Smooth muscle cell (in vitro differentiated cells): ENCODE measurements around the gene TSPAN4. TPM values are rescaled to one million over a fixed set of nuclear protein-coding genes. Genes with fewer than 3 reads are reported as not detected.

Source experiments
- DNase-seq: peaks from one replicate; lab custom pipeline; 2025; ENCODE audit not compliant: unreplicated experiment; lab: John Stamatoyannopoulos, UW
- H2AFZ ChIP-seq: fragments of 200-600 bp; sonication (generic); 2 replicates; pipeline ENCODE4 v1.6.0; 2016; ENCODE audit warnings: antibody characterized with exemption, low read depth, mild to moderate bottlenecking
- H3F3A ChIP-seq: fragments of 200-600 bp; sonication (generic); 2 replicates; pipeline ENCODE4 v1.6.0; 2017; ENCODE audit warnings: antibody characterized with exemption, low read depth
- H3K27ac ChIP-seq: fragments of 200-600 bp; sonication (generic); 2 replicates; pipeline ENCODE4 v1.5.1; 2016; ENCODE audit warnings: low read depth, mild to moderate bottlenecking
- H3K27me3 ChIP-seq: fragments of 200-600 bp; sonication (generic); 2 replicates; pipeline ENCODE4 v1.6.1; 2016; ENCODE audit warnings: low read depth, mild to moderate bottlenecking
- H3K36me3 ChIP-seq: fragments of 200-600 bp; sonication (generic); 2 replicates; pipeline ENCODE4 v1.5.1; 2016; ENCODE audit warnings: low read depth
- H3K4me1 ChIP-seq: fragments of 200-600 bp; sonication (generic); 2 replicates; pipeline ENCODE4 v1.5.1; 2016; ENCODE audit warnings: low read depth
- H3K4me2 ChIP-seq: fragments of 200-600 bp; sonication (generic); 2 replicates; pipeline ENCODE4 v1.6.0; 2016; ENCODE audit warnings: mild to moderate bottlenecking
- H3K4me3 ChIP-seq: fragments of 200-600 bp; sonication (generic); 2 replicates; pipeline ENCODE4 v1.5.1; 2016; ENCODE audit warnings: mild to moderate bottlenecking
- H3K79me2 ChIP-seq: fragments of 200-600 bp; sonication (generic); 2 replicates; pipeline ENCODE4 v1.6.0; 2016; ENCODE audit warnings: low read depth, mild to moderate bottlenecking
- H3K9ac ChIP-seq: fragments of 200-600 bp; sonication (generic); 2 replicates; pipeline ENCODE4 v1.6.0; 2016; ENCODE audit warnings: low read depth
- H3K9me3 ChIP-seq: fragments of 200-600 bp; sonication (generic); replicated peaks from 2 replicates; pipeline ENCODE4 v1.5.1; 2016; ENCODE audit warnings: low read depth
- H4K20me1 ChIP-seq: fragments of 200-600 bp; sonication (generic); 2 replicates; pipeline ENCODE4 v1.6.0; 2016; ENCODE audit warnings: low read depth
- WGBS: methylation state at CpG from one replicate; pipeline ENCODE4 v1.1.7; 2016; ENCODE audit warnings: low lambda C conversion rate; 5-methylcytosine and 5-hydroxymethylcytosine counted together
- polyA plus RNA-seq: library from polyadenylated mRNA; unstranded; fragments of >200 nt; fragmentation: Nextera tagmentation; extraction: Ambion mirVana; gene quantifications from 2 replicates; pipeline ENCODE4 v1.2.1, GENCODE V29; 2016
- total RNA-seq: library from RNA; depleted of rRNA; stranded (reverse); fragments of >200 nt; gene quantifications from 2 replicates; pipeline ENCODE4 v1.2.3, GENCODE V29; 2014
- TF ChIP-seq, protein P1 (sequence below): fragments of 200-600 bp; sonication (generic); IDR thresholded peaks from 2 replicates; pipeline ENCODE4 v1.5.1; 2017; ENCODE audit warnings: borderline replicate concordance, mild to moderate bottlenecking, antibody characterized with exemption; ENCODE audit not compliant: insufficient read depth, poor library complexity, severe bottlenecking

The TSPAN4 gene
- total and polyA plus RNA-seq, 2 experiments from 2014 or later = 68.2 to 179 TPM

DNA sequence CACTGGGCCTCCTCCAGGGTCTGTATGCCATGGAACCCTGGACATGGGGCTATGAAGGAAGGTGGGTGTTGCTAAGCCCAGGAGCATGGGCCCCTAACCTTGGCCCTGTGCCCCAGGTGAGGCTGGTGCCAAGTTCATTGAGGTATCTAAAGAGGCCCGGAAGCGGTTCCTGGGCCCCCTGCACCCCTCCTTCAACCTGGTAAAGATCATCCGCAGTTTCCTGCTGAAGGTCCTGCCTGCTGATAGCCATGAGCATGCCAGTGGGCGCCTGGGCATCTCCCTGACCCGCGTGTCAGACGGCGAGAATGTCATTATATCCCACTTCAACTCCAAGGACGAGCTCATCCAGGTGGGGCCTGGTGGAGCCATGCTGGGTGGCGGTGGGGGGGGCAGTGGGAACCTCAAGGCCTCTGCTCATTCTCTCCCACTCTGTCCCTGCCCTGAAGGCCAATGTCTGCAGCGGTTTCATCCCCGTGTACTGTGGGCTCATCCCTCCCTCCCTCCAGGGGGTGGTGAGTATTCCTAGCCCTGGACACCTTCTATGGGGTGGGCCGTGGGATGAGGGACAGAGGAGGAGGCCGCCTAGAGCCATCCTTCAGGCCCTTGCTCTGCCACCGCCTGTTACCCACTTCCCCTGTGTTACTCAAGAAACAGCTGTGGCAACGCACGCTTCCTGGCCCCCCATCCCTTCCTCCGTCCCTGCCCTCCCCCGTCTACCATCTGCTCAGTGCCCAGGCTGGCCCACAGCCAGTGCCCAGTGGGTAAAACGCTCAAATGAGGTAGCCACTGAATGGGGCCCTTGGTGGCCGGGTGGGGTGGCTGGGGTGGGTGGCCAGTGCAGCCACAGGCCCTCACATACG lies 20.9 kb upstream of the TSPAN4 start:
- TF ChIP-seq, protein P1, sequence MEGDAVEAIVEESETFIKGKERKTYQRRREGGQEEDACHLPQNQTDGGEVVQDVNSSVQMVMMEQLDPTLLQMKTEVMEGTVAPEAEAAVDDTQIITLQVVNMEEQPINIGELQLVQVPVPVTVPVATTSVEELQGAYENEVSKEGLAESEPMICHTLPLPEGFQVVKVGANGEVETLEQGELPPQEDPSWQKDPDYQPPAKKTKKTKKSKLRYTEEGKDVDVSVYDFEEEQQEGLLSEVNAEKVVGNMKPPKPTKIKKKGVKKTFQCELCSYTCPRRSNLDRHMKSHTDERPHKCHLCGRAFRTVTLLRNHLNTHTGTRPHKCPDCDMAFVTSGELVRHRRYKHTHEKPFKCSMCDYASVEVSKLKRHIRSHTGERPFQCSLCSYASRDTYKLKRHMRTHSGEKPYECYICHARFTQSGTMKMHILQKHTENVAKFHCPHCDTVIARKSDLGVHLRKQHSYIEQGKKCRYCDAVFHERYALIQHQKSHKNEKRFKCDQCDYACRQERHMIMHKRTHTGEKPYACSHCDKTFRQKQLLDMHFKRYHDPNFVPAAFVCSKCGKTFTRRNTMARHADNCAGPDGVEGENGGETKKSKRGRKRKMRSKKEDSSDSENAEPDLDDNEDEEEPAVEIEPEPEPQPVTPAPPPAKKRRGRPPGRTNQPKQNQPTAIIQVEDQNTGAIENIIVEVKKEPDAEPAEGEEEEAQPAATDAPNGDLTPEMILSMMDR = no peak
- Histone ChIP-seq H2AFZ (no peak overlapping the region), H3K36me3 (no peaks in the 10 kb centered on the region), H4K20me1 (peaks cover 37% of the 10 kb centered on the region), H3K4me1 (peaks cover 10% of the 10 kb centered on the region), H3K4me3 (no peak overlapping the region), H3K9me3 (no peaks in the 10 kb centered on the region), H3K4me2 (no peak overlapping the region), H3K27ac (no peak overlapping the region), H3K9ac (no peak overlapping the region), H3F3A (no peaks in the 10 kb centered on the region), H3K79me2 (peaks cover 13% of the 10 kb centered on the region), H3K27me3 (peaks cover 19% of the 10 kb centered on the region)
- DNase-seq = no peak
- 97% methylated on average over 18 of the region's 22 CpGs for WGBS

DNA sequence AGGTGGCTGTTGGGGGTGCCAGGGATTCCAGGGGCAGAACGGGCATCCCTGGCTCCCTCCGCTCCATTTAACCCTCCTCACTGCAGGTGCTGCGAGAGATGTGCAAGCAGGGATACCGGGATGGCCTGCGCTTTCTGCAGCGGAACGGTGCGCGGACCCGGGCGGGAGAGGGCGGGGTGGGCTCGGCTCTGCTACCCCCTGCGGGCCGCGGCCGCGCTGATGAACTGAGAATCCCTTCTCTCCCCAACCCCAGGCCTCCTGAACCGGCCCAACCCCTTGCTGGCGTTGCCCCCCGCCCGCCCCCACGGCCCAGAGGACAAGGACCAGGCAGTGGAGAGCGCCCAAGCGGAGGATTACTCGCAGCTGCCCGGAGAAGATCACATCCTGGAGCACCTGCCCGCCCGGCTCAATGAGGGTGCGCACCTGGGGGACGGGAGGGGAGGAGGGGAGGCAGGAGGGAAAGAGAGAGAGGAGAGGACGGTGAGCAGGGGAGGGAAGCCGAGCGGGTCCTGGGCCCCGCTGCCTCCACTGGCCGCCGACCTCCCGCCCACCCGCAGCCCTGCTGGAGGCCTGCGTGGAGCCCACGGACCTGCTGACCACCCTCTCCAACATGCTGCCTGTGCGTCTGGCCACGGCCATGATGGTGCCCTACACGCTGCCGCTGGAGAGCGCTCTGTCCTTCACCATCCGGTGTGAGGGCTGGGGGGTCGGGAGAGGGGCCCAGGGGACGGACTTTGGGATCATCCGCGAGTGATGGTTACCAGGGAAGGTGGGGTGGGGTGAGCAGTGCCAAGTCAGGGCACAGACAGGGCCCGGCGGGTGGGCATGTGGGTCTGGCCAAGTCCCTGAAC lies 19.0 kb upstream of the TSPAN4 start:
- TF ChIP-seq, protein P1 = no peak
- H3K27ac ChIP-seq = no peak overlapping the region
- peaks cover 42% of the 10 kb centered on the region for H4K20me1 ChIP-seq
- WGBS = 94% methylated on average over 25 of the region's 53 CpGs
- peaks cover 13% of the 10 kb centered on the region for H3K79me2 ChIP-seq
- no peak overlapping the region for H3K4me2 ChIP-seq
- H2AFZ ChIP-seq = no peak overlapping the region
- H3K4me1 ChIP-seq = peaks cover 16% of the 10 kb centered on the region
- peaks cover 38% of the 10 kb centered on the region for H3K27me3 ChIP-seq
- H3K4me3 ChIP-seq = no peak overlapping the region
- no peaks in the 10 kb centered on the region for H3K36me3 ChIP-seq
- no peaks in the 10 kb centered on the region for H3F3A ChIP-seq
- no peaks in the 10 kb centered on the region for H3K9me3 ChIP-seq
- no peak for DNase-seq
- no peak overlapping the region for H3K9ac ChIP-seq

DNA sequence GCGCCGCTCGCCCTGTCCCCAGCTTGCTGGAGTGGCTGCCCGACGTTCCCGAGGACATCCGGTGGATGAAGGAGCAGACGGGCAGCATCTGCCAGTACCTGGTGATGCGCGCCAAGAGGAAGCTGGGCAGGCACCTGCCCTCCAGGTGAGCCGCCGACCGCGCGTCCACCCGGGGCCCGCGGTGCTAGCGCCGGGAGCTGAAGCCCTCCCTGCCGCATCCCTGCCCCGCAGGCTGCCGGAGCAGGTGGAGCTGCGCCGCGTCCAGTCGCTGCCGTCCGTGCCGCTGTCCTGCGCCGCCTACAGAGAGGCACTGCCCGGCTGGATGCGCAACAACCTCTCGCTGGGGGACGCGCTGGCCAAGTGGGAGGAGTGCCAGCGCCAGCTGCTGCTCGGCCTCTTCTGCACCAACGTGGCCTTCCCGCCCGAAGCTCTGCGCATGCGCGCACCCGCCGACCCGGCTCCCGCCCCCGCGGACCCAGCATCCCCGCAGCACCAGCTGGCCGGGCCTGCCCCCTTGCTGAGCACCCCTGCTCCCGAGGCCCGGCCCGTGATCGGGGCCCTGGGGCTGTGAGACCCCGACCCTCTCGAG lies 18.3 kb upstream of the TSPAN4 start:
- Histone ChIP-seq H3K9ac (no peak overlapping the region), H3K4me1 (peaks cover 20% of the 10 kb centered on the region), H3K36me3 (no peaks in the 10 kb centered on the region), H3K27ac (no peak overlapping the region), H3K4me2 (no peak overlapping the region), H3K27me3 (peaks cover 45% of the 10 kb centered on the region), H3K4me3 (no peak overlapping the region), H3K79me2 (peaks cover 13% of the 10 kb centered on the region), H2AFZ (no peak overlapping the region), H3F3A (peaks cover under 1% of the 10 kb centered on the region), H4K20me1 (peaks cover 49% of the 10 kb centered on the region), H3K9me3 (no peaks in the 10 kb centered on the region)
- DNase-seq = no peak
- TF ChIP-seq, protein P1 = no peak
- 97% methylated on average over 45 of the region's 59 CpGs for WGBS
